GM21360 (cell line): ENCODE results near the gene GJA9.

Experiments used
- ATAC-seq: cut with Tn5 transposase; IDR thresholded peaks from one replicate; pipeline ENCODE4 v1.9.1; 2021; ENCODE audit warnings: mild to moderate bottlenecking, moderate library complexity; ENCODE audit not compliant: unreplicated experiment

Gene GJA9

DNA sequence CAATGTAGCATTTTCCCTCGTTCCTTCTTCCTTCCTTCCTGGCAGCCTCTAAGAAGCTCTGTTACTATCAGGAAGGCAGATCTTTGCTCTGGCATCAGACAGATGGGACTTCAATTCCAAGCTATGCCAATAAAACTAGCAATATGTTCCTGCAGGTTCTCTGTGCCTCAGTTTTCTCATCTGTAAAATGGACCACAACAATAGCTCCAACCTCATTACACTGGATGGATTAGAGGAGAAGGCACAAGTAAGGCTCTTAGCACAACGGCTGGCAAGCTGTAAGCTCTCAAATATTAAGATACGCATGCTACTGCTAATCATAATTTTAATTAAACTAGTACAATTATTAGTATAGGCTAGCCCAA lies 49.0 kb downstream of the GJA9 start:
- ATAC-seq, result no peak

DNA sequence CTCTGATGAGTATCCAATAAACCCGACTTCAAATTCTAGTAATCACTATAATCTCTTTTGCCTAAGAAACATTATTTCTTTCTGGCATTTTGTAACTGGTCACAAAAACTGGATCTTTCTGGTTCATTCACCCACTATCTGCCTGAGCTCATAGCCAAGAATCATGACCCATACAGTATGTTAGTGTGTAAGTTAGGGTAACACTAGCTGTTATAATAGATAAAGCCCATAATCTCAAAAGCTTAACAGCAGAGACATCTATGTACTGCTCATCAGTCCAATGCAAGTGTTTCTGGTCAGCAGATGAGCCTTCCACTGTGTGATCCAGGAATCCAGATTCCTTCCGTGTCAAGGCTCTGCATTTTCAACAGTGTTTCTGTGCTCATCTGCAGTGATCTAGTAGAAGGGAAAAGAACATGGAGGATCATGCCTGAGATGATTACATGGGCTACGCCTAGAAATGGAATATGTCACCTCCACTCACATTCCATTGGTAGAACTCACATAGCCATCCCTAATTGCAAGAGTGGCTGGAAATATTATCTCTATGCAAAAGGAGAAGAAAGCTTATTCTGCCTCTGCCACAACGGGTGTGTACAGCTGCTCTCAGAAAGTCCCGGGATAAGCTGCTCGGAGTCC lies 49.5 kb downstream of the GJA9 start:
- ATAC-seq, result no peak

DNA sequence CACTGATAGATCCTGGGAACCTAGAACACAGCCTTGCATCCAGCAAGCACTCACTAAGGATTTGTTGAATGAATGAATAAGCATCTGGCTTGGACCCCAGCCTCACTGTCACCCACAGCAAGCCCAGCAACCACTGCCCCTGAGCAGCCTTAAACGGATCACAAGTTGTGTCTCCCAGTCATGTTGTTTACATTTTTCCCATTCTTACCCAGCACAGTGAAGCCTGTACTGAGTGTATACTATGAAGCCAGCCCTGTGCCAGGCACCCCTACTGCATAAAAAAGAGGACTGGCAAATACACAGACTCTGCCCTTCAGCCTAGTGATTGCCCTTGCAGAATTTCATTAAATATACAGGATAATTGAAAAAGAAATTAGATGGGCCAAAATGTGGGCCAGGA lies 52.0 kb downstream of the GJA9 start:
- ATAC-seq, result no peak

DNA sequence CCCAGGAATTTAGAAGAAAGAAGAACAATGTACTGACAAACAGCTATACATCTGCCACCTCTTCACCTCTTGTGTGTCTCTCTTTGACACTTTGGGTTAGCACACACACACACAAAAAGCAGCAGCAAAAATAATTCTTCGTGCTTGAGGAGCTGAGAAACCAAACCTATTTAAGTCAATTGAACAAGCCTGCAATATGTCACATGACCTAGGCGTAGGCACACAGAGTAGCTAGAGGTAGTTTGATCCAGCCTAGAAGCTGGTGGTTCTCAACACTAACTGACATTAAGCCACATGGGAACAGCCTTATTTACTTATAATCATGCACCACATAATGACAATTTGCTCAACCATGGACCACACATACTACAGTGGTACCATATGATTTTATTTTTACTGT lies 54.1 kb downstream of the GJA9 start:
- ATAC-seq, result no peak

DNA sequence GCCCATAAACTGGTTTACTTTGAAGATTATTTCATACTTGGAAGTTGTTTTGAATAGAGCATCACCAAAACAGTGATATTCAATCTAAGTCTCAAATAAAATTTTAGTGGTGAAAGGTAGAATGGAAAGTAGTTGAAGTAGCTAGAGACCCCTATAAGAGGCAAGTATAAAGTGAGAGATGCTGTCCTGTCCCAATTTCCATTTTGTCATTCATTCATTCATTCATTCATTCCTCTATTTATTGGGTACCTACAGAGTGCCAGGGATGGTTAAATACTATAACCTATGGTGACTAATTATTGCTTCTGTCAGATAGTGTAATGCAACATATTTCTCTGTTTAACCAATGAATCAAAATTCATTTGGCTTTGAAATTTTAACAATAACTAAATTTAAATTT lies 54.5 kb downstream of the GJA9 start:
- no peak for ATAC-seq

DNA sequence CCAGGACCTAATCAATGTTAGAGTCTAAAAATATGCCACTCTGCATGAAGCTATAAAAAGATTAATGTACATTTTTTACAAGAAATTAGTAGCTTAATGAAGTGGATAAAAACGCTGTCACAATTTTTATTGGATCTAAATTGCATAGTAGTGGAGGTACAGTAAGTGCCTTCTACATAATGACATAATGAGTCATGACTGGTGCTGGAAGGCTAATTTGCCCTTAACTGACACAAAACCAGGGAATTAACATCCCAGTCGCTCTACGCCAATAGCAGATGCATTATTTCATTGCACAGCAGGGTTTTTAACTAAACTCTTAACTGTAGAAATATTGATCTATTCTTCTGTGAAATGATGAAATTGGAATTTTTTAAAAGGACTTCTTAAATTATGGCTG lies 55.1 kb downstream of the GJA9 start:
- no peak for ATAC-seq
